GM18526 (cell line): ENCODE data around the gene ARHGEF39.
A peak's percentile ranks its signal among the peaks of the same experiment; 100 is the strongest.

Source experiments
- POLR2A ChIP-seq: IDR thresholded peaks from 3 replicates; pipeline ENCODE4 v1.6.1; 2011; ENCODE audit not compliant: insufficient read length; ENCODE audit errors: extremely low read depth

The ARHGEF39 gene

GRCh38 chr9:35656348-35656747 lies 8.6 kb downstream of the ARHGEF39 start:
- no peak for TF ChIP-seq POLR2A

GRCh38 chr9:35653611-35654010 lies 11.4 kb downstream of the ARHGEF39 start:
- no peak for TF ChIP-seq POLR2A

DNA sequence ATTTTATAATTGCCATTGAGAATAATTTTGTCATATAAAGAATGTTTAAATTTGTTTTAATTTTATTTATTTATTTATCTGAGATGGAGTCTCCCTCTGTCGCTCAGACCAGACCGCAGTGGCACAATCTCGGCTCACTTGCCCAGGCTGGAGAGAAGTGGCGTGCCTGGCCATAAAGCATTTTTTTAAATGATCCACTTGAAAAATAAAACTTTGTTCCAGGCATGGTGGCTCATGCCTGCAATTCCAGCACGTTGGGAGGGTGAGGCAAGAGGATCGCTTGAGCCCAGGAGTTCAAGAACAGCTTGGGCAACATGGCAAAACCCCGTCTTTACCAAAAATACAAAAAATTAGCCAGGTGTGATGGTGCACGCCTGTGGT lies 12.2 kb downstream of the ARHGEF39 start:
- no peak for TF ChIP-seq POLR2A

DNA sequence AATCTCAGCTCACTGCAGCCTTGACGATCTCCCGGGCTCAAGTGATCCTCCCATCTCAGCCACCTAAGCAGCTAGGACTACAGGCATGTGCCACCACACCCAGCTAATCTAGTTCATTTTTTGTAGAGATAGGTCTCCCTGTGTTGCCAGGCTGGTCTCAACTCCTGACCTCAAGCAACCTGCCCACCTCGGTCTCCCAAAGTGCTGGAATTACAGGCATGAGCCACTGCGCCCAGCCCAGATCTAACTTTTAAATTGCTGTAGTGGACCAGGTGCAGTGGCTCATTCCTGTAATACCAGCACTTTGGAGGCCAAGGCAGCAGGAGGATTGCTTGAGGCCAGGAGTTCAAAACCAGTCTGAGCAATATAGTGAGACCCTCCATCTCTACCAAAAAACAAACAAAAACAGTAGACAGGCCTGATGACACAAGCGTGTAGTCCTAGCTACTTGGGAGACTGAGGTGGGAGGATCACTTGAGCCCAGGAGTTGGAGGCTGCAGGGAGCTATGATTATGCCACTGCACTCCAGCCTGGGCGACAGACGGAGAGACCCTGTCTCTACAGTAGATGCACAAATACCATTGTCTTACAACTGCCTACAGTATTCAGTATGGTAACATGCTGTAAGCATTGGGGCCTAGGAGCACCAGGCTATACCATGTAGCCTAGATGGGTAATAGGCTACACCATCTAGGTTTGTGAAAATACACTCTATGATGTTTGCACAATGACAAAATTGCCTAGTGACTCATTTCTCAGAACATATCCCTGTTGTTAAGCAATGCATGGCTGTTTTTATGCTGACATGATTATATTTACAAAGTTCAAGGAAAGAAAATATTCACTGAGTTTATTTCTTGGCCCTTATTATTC lies 12.8 kb downstream of the ARHGEF39 start:
- TF ChIP-seq POLR2A = no peak

GRCh38 chr9:35650341-35651158 lies 14.4 kb downstream of the ARHGEF39 start, which contains the start of gene SIT1:
Gene SIT1, minus strand, starts transcription at chr9:35650931. Its CDS starts 78 bp downstream, at chr9:35650853.
- TF ChIP-seq POLR2A = peak; percentile 52

GRCh38 chr9:35649431-35650340 lies 15.3 kb downstream of the ARHGEF39 start:
- TF ChIP-seq POLR2A = peak; percentile 45

DNA sequence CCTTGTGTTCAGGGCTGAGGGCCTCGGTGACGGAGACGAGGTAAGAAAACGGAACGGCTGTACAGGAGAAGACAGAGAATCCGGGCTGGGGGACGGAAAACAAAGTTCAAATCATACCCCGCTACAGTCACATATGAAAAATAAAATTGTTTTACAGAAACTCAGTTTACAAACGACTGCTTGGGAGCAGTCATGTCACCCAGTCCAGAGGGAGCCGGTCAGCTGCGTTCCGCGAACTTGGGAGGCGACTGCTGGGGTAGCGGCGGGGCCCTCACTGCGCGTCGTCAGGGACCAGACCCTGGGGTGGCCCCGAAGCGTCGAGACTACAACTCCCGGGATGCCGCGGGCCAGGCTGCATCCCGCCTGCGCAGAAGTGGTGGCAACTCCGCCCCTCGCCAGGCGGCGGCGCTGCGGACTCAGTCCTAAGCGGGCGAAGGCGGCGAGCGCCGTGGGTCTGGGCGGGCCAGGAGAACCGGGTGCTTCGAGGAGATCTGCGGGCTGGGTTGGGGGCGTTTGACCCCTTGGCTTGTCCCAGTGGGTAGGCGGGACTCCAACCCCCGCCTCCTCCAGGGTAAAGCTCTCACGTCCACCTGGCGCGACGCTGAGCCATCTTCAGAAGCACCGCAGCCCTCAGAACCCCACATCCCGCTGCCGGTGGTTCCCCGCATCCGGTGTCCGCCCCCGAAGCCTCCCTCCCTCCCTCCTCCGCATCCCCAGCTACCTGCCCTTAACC lies 18.3 kb downstream of the ARHGEF39 start:
- peak; percentile 64 for TF ChIP-seq POLR2A

DNA sequence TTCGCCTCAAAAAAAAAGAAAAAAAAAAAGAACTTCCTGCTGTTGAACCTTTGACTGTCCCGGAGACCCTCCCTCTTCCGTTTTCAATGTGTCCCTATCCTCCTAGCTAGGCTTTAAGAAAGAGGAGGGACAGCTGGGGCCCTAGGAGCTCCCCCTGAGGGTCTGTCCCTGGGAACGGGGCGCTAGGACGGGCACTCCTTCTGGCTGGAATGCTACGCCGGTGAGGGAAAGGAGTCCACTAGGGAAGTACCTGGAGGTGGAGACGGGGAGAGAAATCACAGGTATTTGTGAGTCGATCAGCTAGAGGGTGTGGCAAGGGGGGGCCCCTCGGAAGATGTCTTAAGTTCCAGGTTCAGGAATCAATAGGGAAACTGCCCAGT lies 18.9 kb downstream of the ARHGEF39 start:
- no peak for TF ChIP-seq POLR2A

GRCh38 chr9:35643046-35643445 lies 21.9 kb downstream of the ARHGEF39 start:
- no peak for TF ChIP-seq POLR2A

DNA sequence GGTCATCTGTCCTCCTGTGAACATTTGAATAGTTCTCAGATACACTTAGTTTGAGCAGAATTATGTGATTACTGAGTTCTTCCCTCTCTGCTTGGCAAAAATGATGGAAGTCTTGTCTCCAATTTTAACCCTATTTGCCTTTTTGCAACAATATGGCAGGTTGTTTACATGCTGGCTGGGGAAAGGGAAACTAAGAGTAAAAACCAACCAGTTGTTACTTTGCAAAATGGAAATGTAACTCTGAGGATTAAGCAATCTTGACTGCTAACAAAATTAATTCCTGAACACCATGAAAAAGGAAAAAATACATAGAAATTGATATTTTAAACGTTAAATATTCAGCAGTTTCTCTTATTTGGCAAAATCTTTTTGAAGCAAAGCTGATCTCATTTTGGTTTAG lies 25.4 kb downstream of the ARHGEF39 start:
- TF ChIP-seq POLR2A = no peak

DNA sequence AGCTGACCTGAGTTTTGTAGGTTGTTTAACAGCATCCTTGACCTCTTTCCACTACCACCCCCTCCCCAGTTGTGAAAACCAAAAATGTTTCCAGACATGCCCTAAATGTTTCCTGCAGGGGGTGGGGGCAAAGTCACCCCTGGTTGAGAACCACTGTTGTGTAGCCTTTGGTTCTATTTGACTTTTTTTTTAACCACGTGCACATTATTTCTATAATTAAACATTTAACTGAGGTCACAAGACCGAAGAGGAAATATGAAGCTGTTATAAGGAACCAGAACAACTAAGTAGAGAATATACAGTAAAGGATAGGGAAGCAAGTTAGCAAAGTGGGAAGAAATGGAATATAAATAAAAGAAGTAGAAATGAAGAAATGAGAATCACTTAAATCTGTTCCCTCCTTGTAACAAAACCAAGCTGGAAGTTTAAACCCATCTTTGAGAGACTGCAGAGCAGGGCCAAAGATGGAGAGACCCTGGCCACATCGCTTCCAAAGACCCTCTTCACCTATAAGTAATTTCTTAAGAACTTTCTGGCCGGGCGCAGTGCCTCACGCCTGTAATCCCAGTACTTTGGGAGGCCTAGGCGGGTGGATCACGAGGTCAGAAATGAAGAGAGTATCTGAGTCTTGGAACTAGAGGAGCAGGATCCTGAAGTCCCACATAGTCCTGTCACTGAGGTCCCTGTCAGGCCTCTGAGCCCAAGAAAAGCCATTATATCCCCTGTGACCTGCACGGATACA lies 28.7 kb downstream of the ARHGEF39 start:
- no peak for TF ChIP-seq POLR2A

- TF ChIP-seq POLR2A = no peak
Measured at GRCh38 chr9:35635730-35636129, 29.3 kb downstream of the ARHGEF39 start.

- no peak for TF ChIP-seq POLR2A
Measured at GRCh38 chr9:35629597-35629996, 35.4 kb downstream of the ARHGEF39 start.
